ENCODE measurements around the gene MAP2K4. TPM values are rescaled to one million over a fixed set of nuclear protein-coding genes. Genes with fewer than 3 reads are reported as not detected.

MAP2K4 gene
- total RNA-seq, 1 donor from 2014 or later, result 37.5 TPM

- H3K79me2 ChIP-seq (ENCODE audit: insufficient read depth, low read length), result peaks cover 40% of the 10 kb centered on the region
These were observed 41.6 kb downstream of the MAP2K4 start for GRCh38 chr17:12062249-12062648.

GRCh38 chr17:12064395-12064794, 43.7 kb downstream of the MAP2K4 start:
- Mint-ChIP-seq H3K9me3 (ENCODE audit: unreplicated experiment) (no peaks in the 10 kb centered on the region), H3K4me3 (ENCODE audit: unreplicated experiment) (no peak overlapping the region), H3K27me3 (ENCODE audit: low read depth, unreplicated experiment) (no peaks in the 10 kb centered on the region), H3K4me1 (ENCODE audit: low read depth, unreplicated experiment) (no peaks in the 10 kb centered on the region), H3K27ac (ENCODE audit: unreplicated experiment) (no peak overlapping the region), H3K36me3 (ENCODE audit: low read depth, unreplicated experiment) (peaks cover 13% of the 10 kb centered on the region)
- Histone ChIP-seq H4K20me1 (ENCODE audit: insufficient read depth, low read length) (peaks cover 30% of the 10 kb centered on the region), H3K4me2 (ENCODE audit: low read length) (no peak overlapping the region), H3K79me2 (ENCODE audit: insufficient read depth, low read length) (peaks cover 46% of the 10 kb centered on the region), H3K27me3 (ENCODE audit: insufficient read depth, low read length) (no peaks in the 10 kb centered on the region), H3K4me3 (ENCODE audit: insufficient read depth, low read depth, low read length) (no peak overlapping the region), H3K9me3 (ENCODE audit: insufficient read depth, low read depth, low read length) (no peaks in the 10 kb centered on the region), H3K36me3 (ENCODE audit: insufficient read depth, low read length) (peaks cover 3% of the 10 kb centered on the region), H3K9ac (ENCODE audit: low read length) (no peak overlapping the region), H3K4me1 (ENCODE audit: insufficient read depth, low read length) (peaks cover 3% of the 10 kb centered on the region), H3K27ac (ENCODE audit: low read depth, low read length) (no peak overlapping the region), H2AFZ (ENCODE audit: low read depth, low read length) (no peak overlapping the region)
- DNase-seq (ENCODE audit: low read depth) (no peak), FAIRE-seq (no peak)
- TF ChIP-seq EZH2 (IDR thresholded peaks at IDR 0.05; ENCODE audit: insufficient read depth, low read length), result no peak
- TF ChIP-seq CTCF (IDR thresholded peaks at IDR 0.05; ENCODE audit: insufficient read depth, low read depth, low read length), result no peak

More at GRCh38 chr17:12062249-12062648, 41.6 kb downstream of the MAP2K4 start:
- no peak overlapping the region for H3K9ac ChIP-seq (ENCODE audit: low read length)
- no peak overlapping the region for H3K4me3 ChIP-seq (ENCODE audit: insufficient read depth, low read depth, low read length)
- H3K4me1 ChIP-seq (ENCODE audit: insufficient read depth, low read length), result no peaks in the 10 kb centered on the region
- Mint-ChIP-seq H3K4me1 (ENCODE audit: low read depth, unreplicated experiment) (no peaks in the 10 kb centered on the region), H3K9me3 (ENCODE audit: unreplicated experiment) (no peaks in the 10 kb centered on the region), H3K27me3 (ENCODE audit: low read depth, unreplicated experiment) (no peaks in the 10 kb centered on the region), H3K4me3 (ENCODE audit: unreplicated experiment) (no peak overlapping the region), H3K27ac (ENCODE audit: unreplicated experiment) (no peak overlapping the region), H3K36me3 (ENCODE audit: low read depth, unreplicated experiment) (peaks cover 13% of the 10 kb centered on the region)
- no peak for FAIRE-seq
- H3K9me3 ChIP-seq (ENCODE audit: insufficient read depth, low read depth, low read length), result no peaks in the 10 kb centered on the region
- no peak overlapping the region for H3K4me2 ChIP-seq (ENCODE audit: low read length)
- H3K27me3 ChIP-seq (ENCODE audit: insufficient read depth, low read length), result no peaks in the 10 kb centered on the region
- H3K36me3 ChIP-seq (ENCODE audit: insufficient read depth, low read length), result peaks cover 3% of the 10 kb centered on the region
- no peak for TF ChIP-seq EZH2 (IDR thresholded peaks at IDR 0.05; ENCODE audit: insufficient read depth, low read length)
- no peak for TF ChIP-seq CTCF (IDR thresholded peaks at IDR 0.05; ENCODE audit: insufficient read depth, low read depth, low read length)
- H2AFZ ChIP-seq (ENCODE audit: low read depth, low read length), result no peak overlapping the region
- DNase-seq (ENCODE audit: low read depth), result no peak
- H4K20me1 ChIP-seq (ENCODE audit: insufficient read depth, low read length), result peaks cover 24% of the 10 kb centered on the region
- H3K27ac ChIP-seq (ENCODE audit: low read depth, low read length), result no peak overlapping the region

GRCh38 chr17:12067485-12067884, 46.8 kb downstream of the MAP2K4 start:
- Mint-ChIP-seq H3K4me3 (ENCODE audit: unreplicated experiment) (no peak overlapping the region), H3K4me1 (ENCODE audit: low read depth, unreplicated experiment) (peaks cover 6% of the 10 kb centered on the region), H3K27me3 (ENCODE audit: low read depth, unreplicated experiment) (no peaks in the 10 kb centered on the region), H3K9me3 (ENCODE audit: unreplicated experiment) (no peaks in the 10 kb centered on the region), H3K36me3 (ENCODE audit: low read depth, unreplicated experiment) (peaks cover 9% of the 10 kb centered on the region), H3K27ac (ENCODE audit: unreplicated experiment) (no peak overlapping the region)
- TF ChIP-seq CTCF (IDR thresholded peaks at IDR 0.05; ENCODE audit: insufficient read depth, low read depth, low read length), result no peak
- TF ChIP-seq EZH2 (IDR thresholded peaks at IDR 0.05; ENCODE audit: insufficient read depth, low read length), result no peak
- Histone ChIP-seq H3K9me3 (ENCODE audit: insufficient read depth, low read depth, low read length) (no peaks in the 10 kb centered on the region), H3K4me3 (ENCODE audit: insufficient read depth, low read depth, low read length) (no peak overlapping the region), H3K9ac (ENCODE audit: low read length) (no peak overlapping the region), H3K79me2 (ENCODE audit: insufficient read depth, low read length) (peaks cover 27% of the 10 kb centered on the region), H3K27me3 (ENCODE audit: insufficient read depth, low read length) (no peaks in the 10 kb centered on the region), H3K36me3 (ENCODE audit: insufficient read depth, low read length) (peaks cover 3% of the 10 kb centered on the region), H3K4me1 (ENCODE audit: insufficient read depth, low read length) (peaks cover 9% of the 10 kb centered on the region), H2AFZ (ENCODE audit: low read depth, low read length) (no peak overlapping the region), H4K20me1 (ENCODE audit: insufficient read depth, low read length) (peaks cover 15% of the 10 kb centered on the region), H3K27ac (ENCODE audit: low read depth, low read length) (no peak overlapping the region), H3K4me2 (ENCODE audit: low read length) (no peak overlapping the region)
- no peak for DNase-seq (ENCODE audit: low read depth)
- no peak for FAIRE-seq

All from astrocyte (in vitro differentiated cells and primary cell).